Kidney epithelial cell (primary cell): ENCODE measurements around the gene STX5. TPM values are rescaled to one million over a fixed set of nuclear protein-coding genes. Genes with fewer than 3 reads are reported as not detected.
"Not testable (repeated sequence)": the region's sequence is repeated elsewhere in the genome, so short reads cannot be mapped to it uniquely, and the experiment has no call there.

Experiments
- DNase-seq: peaks from one replicate; pipeline ENCODE4 v3.0.0-alpha.2; 2010; ENCODE audit warnings: low read depth
- H3K27me3 ChIP-seq: 2 replicates; pipeline ENCODE4 v1.6.0; 2011; ENCODE audit warnings: low read length; ENCODE audit not compliant: control insufficient read depth, insufficient read depth
- H3K36me3 ChIP-seq: 2 replicates; pipeline ENCODE4 v1.5.1; 2011; ENCODE audit warnings: low read length; ENCODE audit not compliant: control insufficient read depth, insufficient read depth
- H3K4me3 ChIP-seq: 2 replicates; pipeline ENCODE4 v1.5.1; 2011; ENCODE audit warnings: low read depth, mild to moderate bottlenecking, control low read depth, low read length
- total RNA-seq: library from RNA; depleted of rRNA; stranded (reverse); fragments of >200 nt; gene quantifications from 2 replicates; pipeline ENCODE4 v1.2.3, GENCODE V29; 2015
- TF ChIP-seq, protein P1 (sequence below): IDR thresholded peaks from 2 replicates; pipeline ENCODE4 v1.5.1; 2011; ENCODE audit warnings: mild to moderate bottlenecking, moderate library complexity, low read length, control low read depth, inconsistent platforms; ENCODE audit not compliant: insufficient read depth, poor library complexity, severe bottlenecking

Gene STX5
- total RNA-seq, 1 donor from 2014 or later: 30.2 TPM

DNA sequence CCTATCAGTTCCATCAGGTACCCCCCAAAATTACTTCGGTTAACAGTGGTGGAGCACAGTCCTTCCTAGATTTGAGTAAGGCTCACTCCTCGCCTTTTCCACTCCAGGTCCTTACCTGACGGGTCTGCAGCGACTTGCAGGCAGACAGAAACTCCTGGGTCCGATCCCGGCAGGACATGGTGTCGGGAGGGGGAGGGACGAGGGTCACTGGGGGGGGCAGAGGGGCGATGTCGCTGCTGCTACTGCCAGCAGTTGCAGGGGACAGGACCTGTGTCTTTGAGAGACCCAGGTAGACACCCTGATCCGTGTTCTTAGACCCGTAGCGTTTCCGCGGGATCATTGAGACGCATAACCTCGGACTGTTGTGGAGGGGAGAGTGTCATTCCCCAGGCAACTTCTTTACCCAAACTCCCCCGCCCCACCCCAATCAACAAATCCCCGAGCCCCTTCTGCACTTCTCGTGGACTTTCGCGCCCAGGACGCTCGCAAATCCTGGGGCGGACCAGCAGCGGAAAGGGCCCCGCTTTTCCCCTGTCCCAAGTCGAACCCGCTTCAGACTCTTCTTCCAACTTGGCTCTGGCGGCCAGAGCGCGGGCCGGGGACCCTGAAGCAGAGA, 839 bp downstream of the STX5 start:
- Histone ChIP-seq H3K4me3 (peak overlapping the region; percentile 81), H3K36me3 (peaks cover 3% of the 10 kb centered on the region), H3K27me3 (no peaks in the 10 kb centered on the region)
- DNase-seq: no peak
- TF ChIP-seq, protein P1, sequence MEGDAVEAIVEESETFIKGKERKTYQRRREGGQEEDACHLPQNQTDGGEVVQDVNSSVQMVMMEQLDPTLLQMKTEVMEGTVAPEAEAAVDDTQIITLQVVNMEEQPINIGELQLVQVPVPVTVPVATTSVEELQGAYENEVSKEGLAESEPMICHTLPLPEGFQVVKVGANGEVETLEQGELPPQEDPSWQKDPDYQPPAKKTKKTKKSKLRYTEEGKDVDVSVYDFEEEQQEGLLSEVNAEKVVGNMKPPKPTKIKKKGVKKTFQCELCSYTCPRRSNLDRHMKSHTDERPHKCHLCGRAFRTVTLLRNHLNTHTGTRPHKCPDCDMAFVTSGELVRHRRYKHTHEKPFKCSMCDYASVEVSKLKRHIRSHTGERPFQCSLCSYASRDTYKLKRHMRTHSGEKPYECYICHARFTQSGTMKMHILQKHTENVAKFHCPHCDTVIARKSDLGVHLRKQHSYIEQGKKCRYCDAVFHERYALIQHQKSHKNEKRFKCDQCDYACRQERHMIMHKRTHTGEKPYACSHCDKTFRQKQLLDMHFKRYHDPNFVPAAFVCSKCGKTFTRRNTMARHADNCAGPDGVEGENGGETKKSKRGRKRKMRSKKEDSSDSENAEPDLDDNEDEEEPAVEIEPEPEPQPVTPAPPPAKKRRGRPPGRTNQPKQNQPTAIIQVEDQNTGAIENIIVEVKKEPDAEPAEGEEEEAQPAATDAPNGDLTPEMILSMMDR: no peak

DNA sequence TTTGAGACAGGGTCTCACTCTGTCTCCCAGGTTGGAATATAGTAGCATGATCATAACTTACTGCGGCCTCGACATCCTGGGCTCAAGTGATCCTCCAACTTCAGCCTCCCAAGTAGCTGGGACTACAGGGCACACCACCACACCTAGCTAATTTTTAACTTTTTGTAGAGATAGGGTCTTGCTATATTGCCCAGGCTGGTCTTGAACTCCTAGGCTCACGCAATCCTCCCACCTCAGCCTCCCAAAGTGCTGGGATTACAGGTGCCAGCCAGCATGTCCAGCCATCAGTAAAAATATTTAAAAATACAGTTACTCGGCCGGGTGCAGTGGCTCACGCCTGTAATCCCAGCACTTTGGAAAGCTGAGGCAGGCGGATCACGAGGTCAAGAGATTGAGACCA, 3.7 kb downstream of the STX5 start:
- not testable (repeated sequence) for H3K36me3 ChIP-seq, H3K4me3 ChIP-seq, DNase-seq, H3K27me3 ChIP-seq

GRCh38 chr11:62823677-62824076, 8.2 kb downstream of the STX5 start:
- TF ChIP-seq, protein P1: no peak

GRCh38 chr11:62817129-62817528, 14.7 kb downstream of the STX5 start:
- Histone ChIP-seq H3K27me3 (no peaks in the 10 kb centered on the region), H3K4me3 (no peak overlapping the region), H3K36me3 (no peaks in the 10 kb centered on the region)
- no peak for DNase-seq
- TF ChIP-seq, protein P1: no peak

More at GRCh38 chr11:62823677-62824076, 8.2 kb downstream of the STX5 start:
- no peak for DNase-seq
- no peaks in the 10 kb centered on the region for H3K36me3 ChIP-seq
- H3K4me3 ChIP-seq: no peak overlapping the region
- H3K27me3 ChIP-seq: no peaks in the 10 kb centered on the region

- no peak for DNase-seq
- Histone ChIP-seq H3K4me3 (no peak overlapping the region), H3K27me3 (no peaks in the 10 kb centered on the region), H3K36me3 (no peaks in the 10 kb centered on the region)
- TF ChIP-seq, protein P1: no peak
Measured at GRCh38 chr11:62816557-62816956, 15.3 kb downstream of the STX5 start.

DNA sequence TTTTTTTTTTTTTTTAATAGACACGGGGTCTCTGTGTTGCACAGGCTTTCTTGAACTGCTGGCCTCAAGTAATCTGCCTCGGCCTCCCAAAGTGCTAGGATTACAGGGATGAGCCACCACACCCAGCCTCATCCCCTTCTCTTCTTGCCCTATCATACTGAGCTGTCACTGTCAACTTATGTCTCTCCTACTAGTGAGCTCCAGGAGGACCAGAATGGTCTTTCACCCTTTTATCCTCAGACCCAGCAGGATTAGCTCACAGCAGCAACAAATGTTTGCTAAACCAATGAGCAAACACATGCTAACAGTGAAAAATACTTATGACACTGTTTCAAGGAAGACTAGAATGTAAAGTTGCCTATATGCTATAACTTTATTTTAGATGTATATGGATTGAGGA, 20.2 kb downstream of the STX5 start:
- TF ChIP-seq, protein P1: no peak
- Histone ChIP-seq H3K4me3 (no peak overlapping the region), H3K27me3 (no peaks in the 10 kb centered on the region), H3K36me3 (no peaks in the 10 kb centered on the region)
- DNase-seq: no peak
